CMK (cell line): ENCODE measurements around the gene MRPL48.
A peak's percentile ranks its signal among the peaks of the same experiment; 100 is the strongest.
"Not testable (repeated sequence)": the region's sequence is repeated elsewhere in the genome, so short reads cannot be mapped to it uniquely, and the experiment has no call there.

ENCODE experiments used
- DNase-seq: peaks from one replicate; pipeline ENCODE4 v3.0.0-alpha.2; 2010; ENCODE audit warnings: low read depth

Gene MRPL48

DNA sequence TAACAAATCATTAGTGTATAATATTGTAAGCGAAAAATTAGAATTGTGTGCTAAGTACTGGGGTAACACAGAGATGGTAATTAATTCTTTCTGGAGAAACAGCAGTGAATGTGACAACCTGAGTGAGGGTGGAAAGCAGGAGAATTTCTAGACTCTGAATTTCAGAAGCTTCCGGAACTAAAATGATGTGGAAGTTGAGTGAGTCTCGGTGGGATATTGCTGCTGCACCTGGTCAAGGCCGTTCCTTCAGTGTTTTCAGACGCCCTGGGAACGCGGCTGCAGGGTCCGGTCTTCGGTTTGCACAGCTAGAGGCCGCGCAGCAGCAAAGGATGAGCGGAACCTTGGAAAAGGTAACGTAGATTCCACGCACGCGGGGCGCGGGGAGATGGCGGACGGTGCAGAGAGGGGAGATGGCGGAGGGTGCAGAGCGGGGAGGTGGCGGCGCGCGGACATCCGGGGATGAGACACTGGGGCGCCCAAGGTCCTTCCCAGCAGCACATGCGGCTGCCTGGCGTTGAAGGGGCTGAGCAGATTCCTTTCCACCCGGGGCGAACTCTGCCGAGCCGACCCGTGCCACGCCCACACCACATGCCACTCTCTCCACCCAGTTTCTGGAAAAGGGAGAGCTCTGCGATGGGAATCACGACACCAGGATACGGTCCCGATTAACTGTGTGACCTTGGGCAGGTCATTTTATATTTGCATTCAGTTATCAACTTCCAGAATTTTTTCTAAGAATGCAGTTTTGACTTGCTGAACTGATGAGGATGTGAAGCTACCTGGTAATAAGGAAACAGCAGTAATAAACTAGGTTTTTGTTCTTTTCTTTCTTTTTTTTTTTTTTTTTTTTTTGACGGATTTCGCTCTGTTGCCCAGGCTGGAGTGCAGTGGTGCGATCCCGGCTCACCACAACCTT, at the start of gene MRPL48:
Gene MRPL48, plus strand, starts transcription at position 232 of the 916 bp plus-strand sequence. Its CDS starts 98 bp downstream, at position 330.
- peak; percentile 84 for DNase-seq

DNA sequence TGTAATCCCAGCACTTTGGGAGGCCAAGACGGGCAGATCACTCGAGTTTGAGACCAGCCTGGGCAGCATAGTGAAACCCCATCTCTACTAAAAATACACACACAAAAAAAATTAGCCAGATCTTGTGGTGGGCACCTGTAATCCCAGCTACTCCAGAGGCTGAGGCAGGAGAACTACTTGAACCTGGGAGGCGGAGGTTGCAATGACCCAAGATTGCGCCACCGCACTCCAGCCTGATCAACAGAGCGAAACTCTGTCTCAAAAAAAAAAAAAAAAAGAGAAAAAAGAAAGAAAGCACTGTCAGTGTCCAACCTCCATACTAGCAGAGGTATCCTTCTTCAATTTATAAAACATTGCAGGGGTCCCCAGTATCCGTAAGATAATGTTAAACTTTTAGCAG, 44.6 kb upstream of the MRPL48 start:
- no peak for DNase-seq

DNA sequence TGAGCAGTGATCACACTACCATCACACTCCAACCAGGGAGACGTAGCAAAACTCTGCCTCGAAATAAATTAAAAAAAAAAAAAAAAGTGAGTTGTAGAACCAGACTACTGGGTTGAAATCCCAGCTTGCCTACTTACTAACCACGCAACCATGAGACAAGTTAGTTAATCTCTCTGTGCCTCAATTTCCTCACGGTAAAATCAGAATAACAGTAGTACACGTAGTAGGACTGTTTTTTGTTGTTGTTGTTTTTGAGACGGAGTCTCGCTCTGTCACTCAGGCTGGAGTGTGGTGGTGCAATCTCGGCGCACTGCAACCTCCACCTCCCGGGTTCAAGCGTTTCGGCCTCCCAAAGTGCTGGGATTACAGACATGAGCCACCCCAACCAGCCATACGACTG, 41.0 kb upstream of the MRPL48 start:
- DNase-seq: no peak

DNA sequence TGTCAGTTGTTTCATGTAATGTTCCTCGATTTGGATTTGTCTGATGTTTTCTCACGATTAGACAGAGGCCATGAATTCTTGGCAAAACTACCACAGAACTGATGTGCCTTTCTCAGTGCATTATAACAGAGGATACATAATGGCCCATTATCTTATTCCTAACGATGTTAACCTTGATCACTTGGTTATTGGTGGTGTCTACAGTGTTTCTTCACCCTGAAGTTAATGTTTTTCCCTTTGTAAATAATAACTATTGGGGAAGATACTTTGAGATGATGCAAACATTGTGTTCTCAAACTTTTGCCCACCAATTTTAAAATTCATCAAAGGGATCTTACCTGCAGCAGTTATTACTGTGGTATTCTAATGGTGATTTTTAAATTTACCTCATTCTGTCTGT, 39.9 kb upstream of the MRPL48 start:
- no peak for DNase-seq

DNA sequence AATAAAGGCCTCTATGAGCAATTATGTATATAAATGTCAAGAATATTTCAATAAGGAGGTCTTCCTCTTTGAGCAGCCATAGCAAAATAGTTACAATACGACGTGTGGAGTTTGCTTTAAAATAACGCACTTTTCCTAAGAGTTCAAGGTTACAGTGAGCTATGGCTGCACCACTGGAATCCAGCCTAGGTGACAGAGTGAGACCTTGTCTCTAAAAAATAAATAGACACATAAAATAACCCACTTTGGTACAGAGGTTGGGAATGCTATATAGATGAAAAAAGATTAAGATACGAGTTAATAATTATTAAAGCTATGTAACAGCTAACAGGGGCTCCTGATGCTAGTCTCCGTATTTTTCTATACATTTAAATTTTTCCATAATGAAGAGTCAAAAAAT, 39.4 kb upstream of the MRPL48 start:
- DNase-seq: no peak

DNA sequence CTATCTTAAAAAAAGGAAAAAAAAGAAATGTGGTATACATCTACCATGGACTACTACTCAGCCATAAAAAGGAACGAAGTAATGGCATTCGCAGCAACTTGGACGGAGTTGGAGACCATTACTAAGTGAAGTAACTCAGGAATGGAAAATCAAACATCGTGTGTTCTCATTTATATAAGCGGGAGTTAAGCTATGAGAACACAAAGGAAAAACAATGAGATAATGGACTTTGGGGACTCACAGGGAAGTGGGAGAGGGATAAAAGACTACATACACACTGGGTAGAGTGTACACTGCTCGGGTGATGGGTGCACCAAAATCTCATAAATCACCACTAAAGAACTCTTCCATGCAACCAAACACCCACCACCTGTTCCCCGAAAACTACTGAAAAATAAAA, 38.6 kb upstream of the MRPL48 start:
- DNase-seq: no peak

DNA sequence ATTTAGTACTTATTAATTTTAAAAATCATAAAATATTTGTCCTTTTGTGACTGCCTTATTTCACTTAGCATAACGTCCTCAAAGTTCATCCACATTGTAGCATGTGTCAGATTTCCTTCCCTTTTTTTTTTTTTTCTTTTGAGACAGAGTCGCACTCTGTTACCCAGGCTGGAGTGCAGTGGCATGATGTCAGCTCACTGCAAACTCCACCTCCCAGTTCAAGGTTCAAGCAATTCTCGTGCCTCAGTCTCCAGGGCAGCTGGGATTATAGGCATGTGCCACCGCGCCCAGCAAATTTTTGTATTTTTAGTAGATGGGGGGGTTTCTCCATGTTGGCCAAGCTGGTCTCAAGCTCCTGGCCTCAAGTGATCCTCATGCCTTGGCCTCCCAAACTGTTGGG, 37.4 kb upstream of the MRPL48 start:
- no peak for DNase-seq

DNA sequence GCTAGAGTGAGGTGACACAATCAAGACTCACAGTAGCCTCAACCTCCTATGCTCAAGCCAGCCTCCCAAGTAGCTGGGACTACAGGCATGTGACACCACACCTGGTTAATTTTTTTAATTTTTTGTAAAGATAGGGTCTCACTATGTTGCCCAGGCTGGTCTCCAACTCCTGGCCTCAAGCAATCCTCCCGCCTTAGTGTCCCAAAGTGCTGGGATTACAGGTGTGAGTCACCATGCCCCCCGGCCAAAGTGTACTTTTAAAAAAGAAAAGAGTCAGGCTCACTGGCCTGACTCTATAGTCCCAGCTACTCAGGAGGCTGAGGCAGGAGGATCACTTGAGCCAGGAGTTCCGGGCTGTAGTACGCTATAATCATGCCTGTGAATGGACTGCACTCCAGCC, 36.8 kb upstream of the MRPL48 start:
- DNase-seq: not testable (repeated sequence)

DNA sequence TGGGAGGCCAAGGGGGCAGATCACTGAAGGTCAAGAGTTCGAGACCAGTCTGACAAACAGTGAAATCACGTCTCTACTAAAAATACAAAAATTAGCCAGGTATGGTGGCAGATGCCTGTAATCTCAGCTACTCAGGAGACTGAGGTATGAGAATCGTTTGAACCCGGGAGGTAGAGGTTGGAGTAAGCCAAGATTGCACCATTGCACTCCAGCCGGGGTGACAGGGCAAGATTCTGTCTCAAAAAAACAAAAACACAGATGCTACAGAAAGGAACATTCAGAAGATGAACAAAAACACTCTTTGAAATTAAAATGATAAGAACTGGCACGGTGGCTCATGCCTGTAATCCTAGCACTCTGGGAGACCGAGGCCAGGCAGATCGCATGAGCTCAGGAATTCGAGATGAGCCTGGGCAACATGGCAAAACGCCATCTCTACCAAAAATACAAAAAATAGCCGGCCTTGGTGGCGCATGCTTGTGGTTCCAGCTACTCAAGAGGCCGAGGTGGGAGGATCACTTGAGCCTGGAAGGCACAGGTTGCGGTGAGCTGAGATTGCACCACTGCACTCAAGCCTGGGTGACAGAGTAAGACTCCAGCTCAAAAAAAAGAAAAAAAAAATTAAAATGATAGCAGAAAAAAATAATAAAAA, 35.3 kb upstream of the MRPL48 start:
- DNase-seq: no peak

DNA sequence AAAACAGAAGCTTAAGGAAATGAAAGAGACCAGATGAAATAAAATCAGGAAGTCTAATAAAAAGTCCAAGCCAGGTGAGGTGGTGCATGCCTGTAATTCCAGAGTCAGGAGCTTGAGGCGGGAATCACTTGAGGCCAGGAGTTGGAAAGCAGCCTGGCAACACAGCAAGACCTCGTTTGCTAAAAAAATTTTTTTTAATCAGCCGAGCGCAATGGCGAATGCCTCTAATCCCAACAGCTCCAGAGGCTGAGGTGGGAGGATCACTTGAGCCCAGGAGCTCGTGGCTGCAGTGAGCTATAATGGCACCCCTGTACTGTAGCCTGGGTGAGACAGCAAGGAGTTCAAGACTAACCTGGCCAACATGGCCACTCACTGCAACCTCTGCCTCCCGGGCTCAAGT, 34.8 kb upstream of the MRPL48 start:
- no peak for DNase-seq

DNA sequence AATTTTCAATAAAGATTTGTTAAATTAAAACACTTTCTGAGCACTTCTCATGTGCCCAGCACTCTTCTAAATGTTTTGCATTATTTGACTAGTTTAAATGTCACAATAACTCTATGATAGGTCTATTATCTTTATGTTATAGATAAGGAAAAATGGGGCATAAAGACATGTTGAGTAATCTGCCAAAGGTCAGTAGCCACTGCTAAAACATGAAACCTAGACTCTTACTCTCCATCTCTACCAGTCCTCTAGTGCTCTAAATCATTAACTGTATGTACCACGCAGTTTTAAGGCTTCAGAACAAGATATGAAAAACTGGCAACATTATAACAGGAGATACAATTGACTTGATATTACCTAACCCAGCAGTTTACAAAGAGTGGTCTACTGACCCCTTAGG, 33.7 kb upstream of the MRPL48 start:
- no peak for DNase-seq

DNA sequence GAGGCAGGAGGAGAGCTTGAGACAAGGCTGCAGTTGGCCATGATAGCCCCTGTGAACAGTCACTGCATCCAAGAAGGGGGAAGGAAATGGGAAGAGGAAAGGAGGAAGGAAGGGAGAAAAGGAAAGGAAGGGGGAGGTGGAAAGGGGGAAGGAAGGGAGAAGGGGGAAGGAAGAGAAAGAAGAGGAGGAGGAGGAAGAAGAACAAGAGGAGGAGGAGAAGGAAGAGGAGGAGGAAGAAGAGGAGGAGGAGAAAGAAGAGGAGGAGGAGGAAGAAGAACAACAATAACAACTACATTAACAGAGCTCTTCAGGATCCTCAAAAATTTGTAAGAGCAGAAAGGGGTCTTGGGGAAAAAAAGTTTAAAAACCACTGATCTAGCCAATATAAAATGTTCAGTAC, 32.0 kb upstream of the MRPL48 start:
- no peak for DNase-seq

DNA sequence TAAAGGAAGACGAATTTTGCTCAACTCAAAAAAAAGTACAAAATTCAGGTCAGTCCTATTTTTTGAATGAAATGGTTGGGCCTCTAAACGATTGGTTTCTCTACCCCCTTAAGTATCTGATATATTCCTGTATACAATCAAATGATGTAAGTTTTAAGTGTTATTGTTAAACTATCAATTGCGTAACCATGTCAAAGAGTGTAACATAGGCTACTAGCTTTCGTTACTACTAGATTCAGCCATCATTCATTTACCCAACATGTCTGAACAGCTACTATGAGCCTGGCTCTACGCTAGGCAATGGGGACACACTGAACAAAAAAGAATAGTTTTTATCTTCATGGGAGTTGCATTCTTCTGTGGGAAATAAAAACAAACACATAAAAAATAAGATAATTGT, 30.1 kb upstream of the MRPL48 start:
- no peak for DNase-seq

DNA sequence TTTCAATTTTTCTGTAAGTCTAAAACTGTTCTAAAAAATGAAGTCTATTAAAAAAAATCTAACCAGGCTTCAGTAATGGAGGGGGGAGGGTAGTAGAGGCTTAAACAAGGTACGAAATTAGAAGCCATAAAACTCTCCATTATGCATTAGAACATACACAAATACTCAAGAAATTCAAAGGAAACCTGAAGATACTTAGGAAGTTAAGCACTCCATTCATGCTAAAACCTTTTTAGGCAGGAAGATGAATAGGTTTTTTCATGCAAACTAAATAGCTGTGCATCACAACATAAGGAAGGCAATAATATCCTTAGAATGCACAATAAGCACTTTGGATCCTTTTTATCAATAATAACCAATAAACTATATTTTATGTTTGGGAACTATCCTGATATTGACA, 29.2 kb upstream of the MRPL48 start:
- DNase-seq: no peak

DNA sequence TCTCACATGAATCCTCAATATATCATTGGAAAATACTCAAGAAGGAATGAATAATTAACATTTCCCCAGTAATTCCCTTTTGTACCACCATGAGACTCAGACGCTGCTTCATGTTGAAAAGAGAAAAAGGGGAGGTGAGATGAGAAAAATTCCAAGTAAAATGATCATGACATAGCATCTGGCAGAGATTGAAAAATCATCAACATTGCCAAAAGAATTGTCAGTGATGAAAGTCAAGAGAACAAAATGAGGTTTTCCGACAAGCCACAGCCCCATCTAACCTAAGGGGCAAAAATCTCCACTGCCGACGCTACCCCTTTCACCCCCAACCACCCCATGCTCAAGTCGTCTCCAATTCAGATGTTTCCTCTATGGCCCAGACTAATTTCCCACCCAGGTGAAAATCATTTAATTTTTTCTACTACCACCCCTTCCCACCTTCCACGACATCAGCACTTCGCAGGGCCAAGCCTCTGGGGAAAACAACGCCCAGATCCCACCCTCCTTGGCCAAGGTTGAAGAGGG, 28.0 kb upstream of the MRPL48 start:
- no peak for DNase-seq

DNA sequence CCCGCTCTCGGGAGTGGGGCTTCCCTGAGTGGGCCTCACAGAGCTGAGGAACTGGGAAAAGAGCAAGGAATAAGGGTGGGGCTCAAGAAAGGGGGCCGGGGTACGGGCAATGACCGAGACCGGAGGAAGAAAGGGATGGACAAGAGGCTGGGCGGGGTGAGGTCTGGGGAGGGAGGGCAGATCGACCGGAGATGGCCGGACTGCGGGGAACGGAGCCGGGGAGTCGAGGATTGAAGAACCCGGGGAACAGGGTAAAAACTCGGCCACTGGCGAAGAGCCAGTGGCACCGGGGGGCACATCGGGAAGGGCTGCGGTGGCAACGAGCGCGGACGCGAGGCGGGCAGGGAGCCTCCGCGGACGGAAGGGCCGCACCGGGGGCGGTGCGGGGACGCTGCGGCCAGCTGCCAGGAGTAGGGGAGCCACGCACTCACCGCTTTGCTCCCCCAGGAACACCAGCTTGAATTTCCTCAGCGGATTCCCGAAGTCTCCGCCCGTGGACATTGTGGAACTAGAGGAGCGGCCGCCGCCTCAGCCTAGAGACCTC, 27.5 kb upstream of the MRPL48 start:
- DNase-seq: peak; percentile 42

DNA sequence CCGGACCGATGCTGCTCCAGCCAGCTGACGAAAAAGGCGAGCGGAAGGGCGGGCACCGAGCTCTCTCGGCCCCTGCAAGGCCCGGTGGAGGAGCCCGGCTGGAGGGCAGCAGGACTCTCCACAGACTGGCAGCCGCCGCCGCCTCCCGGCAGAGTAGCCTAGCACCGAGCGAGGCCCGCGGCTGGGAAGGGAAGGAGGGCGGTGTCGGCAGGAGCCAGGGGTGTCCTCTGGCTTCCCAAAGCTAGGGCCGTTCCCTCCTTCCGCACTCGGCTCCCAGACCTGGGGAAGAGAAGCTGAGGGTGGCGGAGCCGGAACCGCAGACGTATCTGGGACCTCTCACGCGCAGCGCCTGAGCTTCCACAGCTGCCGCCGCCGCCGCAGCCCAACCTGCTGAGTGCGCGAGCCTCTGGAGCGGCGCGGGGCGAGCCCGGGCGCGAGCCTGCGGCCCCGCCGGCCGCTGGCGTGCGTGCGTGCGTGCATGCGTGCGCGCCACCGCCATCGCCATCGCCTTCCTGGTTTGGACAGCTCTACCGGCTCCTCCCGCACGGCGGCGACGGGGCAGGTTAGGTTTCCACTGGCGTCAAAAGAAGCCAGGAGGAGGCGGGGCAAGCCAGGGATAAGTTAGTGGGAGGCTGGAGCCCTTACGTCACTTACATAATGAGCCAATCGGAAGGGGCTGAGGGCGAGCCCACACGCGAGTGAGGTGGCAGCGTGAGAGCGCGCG, 26.8 kb upstream of the MRPL48 start, which contains the start of gene RAB6A:
Gene RAB6A, minus strand, starts transcription at position 396 of the 724 bp plus-strand sequence. CDS start 439 bp downstream, outside the sequence.
- peak; percentile 100 for DNase-seq

DNA sequence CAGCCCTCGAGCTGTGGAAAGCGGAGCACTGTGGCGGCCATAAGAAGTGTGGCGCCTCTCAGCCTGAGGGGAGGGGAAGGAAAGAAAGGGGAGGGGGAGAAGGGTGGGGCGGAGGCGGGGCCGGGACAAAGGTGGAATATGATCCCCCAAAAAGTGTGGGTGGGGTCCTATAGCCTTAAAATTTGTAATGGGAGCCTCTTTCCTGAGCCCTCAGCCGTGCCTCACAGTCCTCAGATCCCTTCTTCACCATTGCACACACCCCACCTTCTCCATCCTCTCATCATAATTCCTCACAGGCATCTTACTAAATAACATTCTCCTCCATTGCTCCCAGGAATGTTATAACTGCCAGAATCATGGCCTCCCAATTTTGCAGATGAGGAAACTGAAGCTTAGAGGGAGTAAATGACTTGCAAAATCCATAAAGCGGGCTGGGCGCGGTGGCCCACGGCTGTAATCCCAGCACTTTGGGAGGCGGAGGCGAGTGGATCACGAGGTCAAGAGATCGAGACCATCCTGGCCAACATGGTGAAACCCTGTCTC, 26.2 kb upstream of the MRPL48 start:
- DNase-seq: no peak

DNA sequence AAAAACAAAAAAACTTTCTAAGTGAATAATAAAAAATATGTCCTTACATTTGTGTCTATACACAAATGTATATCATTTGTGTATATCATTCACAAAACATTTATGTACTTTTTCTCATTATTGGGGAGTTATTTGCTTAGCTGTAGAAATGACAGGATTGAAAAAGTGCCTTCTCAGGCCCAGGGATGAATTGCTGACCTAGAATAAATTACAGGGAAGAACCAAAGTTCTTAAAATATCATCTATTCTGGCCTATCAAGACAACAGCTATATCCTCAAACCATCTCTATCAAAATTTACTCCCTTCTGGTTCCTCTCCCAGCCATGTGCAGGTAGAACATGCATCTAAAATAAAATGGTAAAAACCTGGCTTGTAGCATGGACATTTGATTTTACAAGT, 24.9 kb upstream of the MRPL48 start:
- DNase-seq: no peak

DNA sequence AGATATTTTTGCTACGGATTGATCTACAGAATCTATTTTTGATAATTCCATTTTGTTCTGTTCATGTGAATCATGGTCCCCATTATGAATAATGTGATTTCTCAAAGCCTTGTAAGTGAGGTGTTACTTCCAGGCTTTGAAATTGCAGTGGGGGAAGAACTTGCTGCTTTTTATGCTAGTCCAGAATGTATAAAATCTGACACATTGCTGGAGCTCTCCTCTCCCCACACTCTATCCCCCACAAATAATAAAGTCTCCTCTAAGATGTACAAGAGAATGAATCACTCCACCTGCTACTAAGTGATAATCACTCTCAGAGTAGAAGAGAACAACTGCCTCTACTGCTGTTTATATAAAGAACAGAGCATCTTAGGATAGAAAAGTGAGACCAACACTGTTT, 20.9 kb upstream of the MRPL48 start:
- DNase-seq: no peak

DNA sequence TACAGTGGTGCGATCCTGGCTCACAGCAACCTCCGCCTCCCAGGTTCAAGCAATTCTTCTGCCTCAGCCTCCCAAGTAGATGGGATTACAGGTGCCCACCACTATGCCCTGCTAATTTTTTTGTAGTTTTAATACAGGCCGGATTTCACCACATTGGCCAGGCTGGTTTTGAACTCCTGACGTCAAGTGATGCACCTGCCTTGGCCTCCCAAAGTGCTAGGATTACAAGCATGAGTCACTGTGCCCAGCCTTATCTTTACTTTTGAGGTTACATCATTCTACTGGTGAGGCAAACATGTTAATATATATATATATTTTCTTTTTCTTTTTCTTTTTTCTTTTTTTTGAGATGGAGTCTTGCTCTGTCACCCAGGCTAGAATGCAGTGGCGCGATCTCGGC, 16.9 kb upstream of the MRPL48 start:
- not testable (repeated sequence) for DNase-seq
